Heart left ventricle (tissue), 16 donors: ENCODE results near the gene FNIP1. TPM values are rescaled to one million over a fixed set of nuclear protein-coding genes. Genes with fewer than 3 reads are reported as not detected.

Source experiments
- ATAC-seq, 4 donors: fragments of 200-7000 bp; cut with Tn5 transposase; one replicate each; pipeline ENCODE4 v1.9.1; 2020 to 2022; ENCODE audit warnings: moderate library complexity in 4 of 4, mild to moderate bottlenecking in 3 of 4, moderate number of reproducible peaks in 1 of 4
- DNase-seq, 5 donors: peaks; one replicate each; pipeline ENCODE4 v3.0.0-alpha.2; 2020
- H3K27ac ChIP-seq, 12 donors: fragments of 200-600 bp; sonication (generic) in 4 of 12; one replicate each; pipeline versions ENCODE4 v1.5.0 to v1.8.0; 2016 to 2022; ENCODE audit warnings: mild to moderate bottlenecking in 2 of 12
- H3K27me3 ChIP-seq, 9 donors: fragments of 200-600 bp; sonication (generic) in 2 of 9; one replicate each; pipeline versions ENCODE4 v1.5.1 to v1.8.0; 2016 to 2022; ENCODE audit warnings: mild to moderate bottlenecking in 3 of 9
- H3K36me3 ChIP-seq, 9 donors: fragments of 200-600 bp; sonication (generic) in 2 of 9; one replicate each; pipeline versions ENCODE4 v1.5.0 to v1.8.0; 2018 to 2022; ENCODE audit warnings: mild to moderate bottlenecking in 2 of 9
- H3K4me1 ChIP-seq, 12 donors: fragments of 200-600 bp; sonication (generic) in 4 of 12; one replicate each; pipeline versions ENCODE4 v1.5.0 to v1.8.0; 2016 to 2022; ENCODE audit warnings: mild to moderate bottlenecking in 3 of 12
- H3K4me3 ChIP-seq, 12 donors: fragments of 200-600 bp; sonication (generic) in 4 of 12; one replicate each; pipeline versions ENCODE4 v1.5.0 to v1.8.0; 2017 to 2022; ENCODE audit warnings: mild to moderate bottlenecking in 9 of 12, moderate library complexity in 4 of 12
- H3K9me3 ChIP-seq, 12 donors: fragments of 200-600 bp; sonication (generic) in 4 of 12; one replicate each; pipeline versions ENCODE4 v1.5.0 to v1.8.0; 2016 to 2022; ENCODE audit warnings: mild to moderate bottlenecking in 1 of 12
- CTCF ChIP-seq, 12 donors: fragments of 200-600 bp; sonication (generic) in 4 of 12; IDR thresholded peaks; one replicate each; pipeline versions ENCODE4 v1.5.0 to v1.8.0; 2018 to 2022; ENCODE audit warnings: antibody characterized with exemption in 12 of 12, mild to moderate bottlenecking in 5 of 12
- POLR2A ChIP-seq, 2 donors: fragments of 450-650 bp; IDR thresholded peaks; one replicate each; pipeline ENCODE4 v1.6.1; 2017; ENCODE audit warnings: antibody characterized with exemption in 2 of 2, mild to moderate bottlenecking in 2 of 2, moderate library complexity in 2 of 2
- WGBS, 4 donors: extraction: QIAGEN DNeasy Blood & Tissue Kit in 2 of 4; methylation state at CpG; one replicate each; pipeline versions ENCODE4 v1.1.5 to v1.1.7; 2013 to 2018; 5-methylcytosine and 5-hydroxymethylcytosine counted together
- intact Hi-C, 10 donors: fragments of 100-400 bp; cut with DNase I; formaldehyde crosslinking; loops; one replicate each; pipeline versions ENCODE4 v1.11.1 to v1.14.2; 2022
- polyA plus RNA-seq, 2 donors: library from polyadenylated mRNA; stranded (reverse); fragments of 200-250 nt; gene quantifications; one replicate each; pipeline ENCODE4 v1.2.3, GENCODE V29; 2013
- total RNA-seq, 9 donors: library from RNA; depleted of rRNA in 2 of 9; stranded (reverse); fragments of >200 nt in 2 of 9; fragmentation: NEBNext Ultra II Directional in 3 of 9; extraction: Animal tissue kit (Norgen Biotek cat#: 25700) in 3 of 9; gene quantifications; one replicate each; pipeline versions ENCODE4 v1.1.0 to v1.2.4, GENCODE V29; 2016 to 2023
- donor health status: ischemic (EF 13 %, LVEDD 7.1; RV severe dilation, severe dysfunction).
- donor health status: healthy with polysubstance abuse.
- donor health status: DM: no; HTN: yes; CAD: no.
- donor health status: DM: no; HTN: no; CAD: no.
- donor health status: ischemic (EF 25% LVEDD 6.9; RV normal size, moderate dysfunction).
- donor health status: ischemic (EF 25% LVEDD 5.7; RV mildly dilated, moderate dysfunction).
- donor health status: healthy.
- donor health status: DM: yes; HTN: yes; CAD: no.
- donor health status: ischemic (EF 35%, LVEDD 5.7; RV mildly dilated, moderate dysfunction).
- donor health status: nonischemic (EF 11% LVEDD 7.7; RV severe dilation, severe dysfunction).
- donor health status: DM: yes; HTN: yes; CAD: no.
- donor health status: PGD.
- donor health status: ischemic (EF 29% LVEDD 5.4; RV normal size, mild dysfunction).
- donor health status: nonischemic (EF 23%, LVEDD 6.1; RV moderate dilation, normal function).

Gene FNIP1
- total and polyA plus RNA-seq, 11 donors = 5.6 to 41.3 (median 33.7) TPM

GRCh38 chr5:131763968-131764367 is 32.8 kb downstream of the FNIP1 start:
- peaks cover 0 to 48% (median 31%) of the 10 kb centered on the region in 12 donors for H3K4me1 ChIP-seq
- ATAC-seq (no peak), DNase-seq (no peak)
- peaks cover 0 to 10% (median 0%) of the 10 kb centered on the region in 12 donors for H3K9me3 ChIP-seq
- no peaks in the 10 kb centered on the region for H3K27me3 ChIP-seq
- peaks cover 0 to 11% (median 0%) of the 10 kb centered on the region in 9 donors for H3K36me3 ChIP-seq
- 95 to 100% (median 98%) methylated on average over 3 of the region's 3 CpGs for WGBS, 4 donors
- H3K4me3 ChIP-seq = no peak overlapping the region
- intact Hi-C loops = no loop called here
- TF ChIP-seq POLR2A (IDR thresholded peaks at IDR 0.05) (no peak), CTCF (IDR thresholded peaks at IDR 0.05) (no peak)
- no peak overlapping the region for H3K27ac ChIP-seq

GRCh38 chr5:131760793-131761192 is 36.0 kb downstream of the FNIP1 start:
- Histone ChIP-seq H3K36me3 (peaks cover 0 to 11% (median 0%) of the 10 kb centered on the region in 9 donors), H3K4me1 (peaks cover 0 to 59% (median 39%) of the 10 kb centered on the region in 12 donors), H3K27ac (peak overlapping the region in 1 of 12 donors; percentile 16), H3K9me3 (peaks cover 0 to 7% (median 0%) of the 10 kb centered on the region in 12 donors), H3K4me3 (no peak overlapping the region), H3K27me3 (no peaks in the 10 kb centered on the region)
- intact Hi-C loops = no loop called here
- DNase-seq (no peak), ATAC-seq (no peak)
- 41 to 62% (median 52%) methylated on average over 2 of the region's 2 CpGs for WGBS, 4 donors
- no peak for TF ChIP-seq POLR2A (IDR thresholded peaks at IDR 0.05)
- TF ChIP-seq CTCF (IDR thresholded peaks at IDR 0.05) = no peak

GRCh38 chr5:131759704-131760103 is 37.1 kb downstream of the FNIP1 start:
- 96 to 98% (median 97%) methylated on average over 1 of the region's 1 CpG for WGBS, 4 donors
- DNase-seq (no peak), ATAC-seq (no peak)
- Histone ChIP-seq H3K27me3 (no peaks in the 10 kb centered on the region), H3K4me3 (no peak overlapping the region), H3K27ac (peak overlapping the region in 2 of 12 donors; percentile 16 to 81), H3K4me1 (peaks cover 0 to 60% (median 36%) of the 10 kb centered on the region in 12 donors), H3K36me3 (peaks cover 0 to 10% (median 0%) of the 10 kb centered on the region in 9 donors), H3K9me3 (peaks cover 0 to 7% (median 0%) of the 10 kb centered on the region in 12 donors)
- intact Hi-C loops = loop anchor here in 3 of 10 donors (5.0 kb wide), 1 partner anchor 38 kb away; the partner anchor contains the start of gene FNIP1 (in 3 of the 3)
- TF ChIP-seq POLR2A (IDR thresholded peaks at IDR 0.05) (no peak), CTCF (IDR thresholded peaks at IDR 0.05) (no peak)

- H3K27me3 ChIP-seq = no peaks in the 10 kb centered on the region
These were observed 38.3 kb downstream of the FNIP1 start for GRCh38 chr5:131758520-131758900.

More at GRCh38 chr5:131758520-131758900, 38.3 kb downstream of the FNIP1 start:
- Histone ChIP-seq H3K4me1 (peaks cover 0 to 71% (median 40%) of the 10 kb centered on the region in 12 donors), H3K36me3 (no peaks in the 10 kb centered on the region), H3K9me3 (peaks cover 0 to under 1% (median 0%) of the 10 kb centered on the region in 12 donors), H3K4me3 (peak overlapping the region in 2 of 12 donors; percentile 4 to 24), H3K27ac (peak overlapping the region; percentile 37 to 83 (median 70))
- no peak for DNase-seq
- ATAC-seq = peak; percentile 88 to 90 (median 89)
- intact Hi-C loops = loop anchor here in 3 of 10 donors (5.0 kb wide), 1 partner anchor 39 kb away; the partner anchor contains the start of gene FNIP1 (in 3 of the 3)
- TF ChIP-seq CTCF (IDR thresholded peaks at IDR 0.05) = no peak
- TF ChIP-seq POLR2A (IDR thresholded peaks at IDR 0.05) = no peak
- WGBS, 4 donors = 15 to 22% (median 16%) methylated on average over 3 of the region's 3 CpGs
